ENCODE data around the gene PDE4B. TPM values are rescaled to one million over a fixed set of nuclear protein-coding genes. Genes with fewer than 3 reads are reported as not detected.

The PDE4B gene
- total and polyA plus RNA-seq, 2 of the 13 experiments (the other 11 are each of a cell fraction or from before 2014, with no cell fraction given) = not detected

DNA sequence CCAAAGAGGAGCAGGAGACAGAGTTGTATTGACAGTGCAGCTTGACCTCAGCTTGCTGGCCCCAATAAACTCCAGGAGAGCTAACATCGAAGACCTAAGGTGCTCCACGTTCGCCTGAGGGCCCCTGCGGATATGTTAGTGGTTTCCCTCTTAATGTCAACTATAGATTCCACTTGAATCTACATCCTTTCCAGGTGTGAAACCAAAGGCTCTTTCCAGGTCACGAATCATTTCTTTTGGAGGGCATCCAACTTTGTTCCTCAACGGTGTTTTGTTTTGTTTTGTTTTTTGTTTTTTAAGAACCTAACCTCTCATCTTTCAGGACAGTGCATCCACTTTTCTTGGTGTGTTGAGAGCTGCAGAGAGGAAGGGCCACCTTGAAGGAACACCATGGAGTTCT is 473.7 kb downstream of the PDE4B start:
- Histone ChIP-seq H3K9me3 (ENCODE audit: low read length) (no peaks in the 10 kb centered on the region), H4K20me1 (ENCODE audit: insufficient read depth, low read length) (no peaks in the 10 kb centered on the region), H3K4me3 (replicated peaks in 1 of 3; ENCODE audit: insufficient read depth in 1 of 3, low read depth in 2 of 3, low read length in 3 of 3) (no peak overlapping the region), H3K36me3 (replicated peaks in 1 of 2; ENCODE audit: control insufficient read depth in 1 of 2, insufficient read depth in 2 of 2, low read length in 2 of 2) (no peaks in the 10 kb centered on the region), H2AFZ (ENCODE audit: low read length) (no peak overlapping the region), H3K79me2 (ENCODE audit: insufficient read depth, low read length) (no peaks in the 10 kb centered on the region), H3K4me1 (ENCODE audit: insufficient read depth, low read length) (no peaks in the 10 kb centered on the region), H3K9ac (ENCODE audit: insufficient read depth, low read depth, low read length) (no peak overlapping the region), H3K4me2 (ENCODE audit: low read depth, low read length) (no peak overlapping the region), H3K27me3 (ENCODE audit: control insufficient read depth in 1 of 2, insufficient read depth in 2 of 2, low read length in 2 of 2) (no peaks in the 10 kb centered on the region), H3K27ac (ENCODE audit: extremely low read length, insufficient read depth, low read length) (no peak overlapping the region)
- ATAC-seq = no peak
- in situ Hi-C loops (cut with HindIII; ENCODE audit: extremely low pct_ligation_motif_present, low pct_unique_long_range_greater_than_20kb) = loop anchor here (10.0 kb wide), 1 partner anchor 458 kb away; no protein-coding TSS in a partner anchor
- 6% methylated on average over 5 of the region's 6 CpGs for whole genome bisulfite sequencing (ENCODE audit: low lambda C conversion rate)
- no peak for DNase-seq (ENCODE audit: low spot score)
- intact Hi-C loops (cut with micrococcal nuclease; ENCODE audit: unreplicated experiment) = no loop called here
- no peak for FAIRE-seq
- TF ChIP-seq ZNF10 (CRISPR knock-in tag; IDR thresholded peaks at IDR 0.05; ENCODE audit: borderline replicate concordance, low read depth) (no peak), HMGA1 (CRISPR knock-in tag; conservative IDR thresholded peaks at IDR 0.05) (no peak), ZFP36L1 (CRISPR knock-in tag; IDR thresholded peaks at IDR 0.05) (no peak), RAD51 (IDR thresholded peaks at IDR 0.05; ENCODE audit: borderline replicate concordance) (no peak)
- ChIA-PET POLR2A (no interaction called here), CTCF (ENCODE audit: low intra/inter-chr PET ratio, low total read pairs) (no interaction called here)
- BruUV-seq (replicated peaks) = no TSS peak

DNA sequence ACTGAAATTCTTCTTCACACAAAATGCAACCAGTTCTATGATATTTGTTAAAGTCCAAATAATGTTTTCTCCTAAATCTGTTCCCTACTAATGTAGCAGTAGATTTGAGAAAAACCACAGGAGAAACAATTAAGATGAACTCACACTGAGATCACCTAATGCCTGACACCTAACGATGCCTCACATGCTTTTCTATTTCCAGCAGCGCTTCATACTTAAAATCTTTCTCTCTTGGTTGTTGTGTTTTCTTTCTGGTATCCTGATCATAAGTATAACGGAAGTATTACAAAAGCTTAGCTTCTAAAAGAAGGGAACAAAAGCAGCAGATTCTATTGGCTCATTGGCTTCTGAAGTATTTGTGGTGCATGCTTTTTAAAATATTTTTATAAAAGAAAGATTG is 474.1 kb downstream of the PDE4B start:
- BruUV-seq (replicated peaks) = no TSS peak
- Histone ChIP-seq H3K9ac (ENCODE audit: insufficient read depth, low read depth, low read length) (no peak overlapping the region), H2AFZ (ENCODE audit: low read length) (no peak overlapping the region), H3K4me1 (ENCODE audit: insufficient read depth, low read length) (no peaks in the 10 kb centered on the region), H3K4me2 (ENCODE audit: low read depth, low read length) (no peak overlapping the region), H3K27me3 (ENCODE audit: control insufficient read depth in 1 of 2, insufficient read depth in 2 of 2, low read length in 2 of 2) (no peaks in the 10 kb centered on the region), H3K9me3 (ENCODE audit: low read length) (no peaks in the 10 kb centered on the region), H3K4me3 (replicated peaks in 1 of 3; ENCODE audit: insufficient read depth in 1 of 3, low read depth in 2 of 3, low read length in 3 of 3) (no peak overlapping the region), H3K27ac (ENCODE audit: extremely low read length, insufficient read depth, low read length) (no peak overlapping the region), H3K79me2 (ENCODE audit: insufficient read depth, low read length) (no peaks in the 10 kb centered on the region), H4K20me1 (ENCODE audit: insufficient read depth, low read length) (no peaks in the 10 kb centered on the region), H3K36me3 (replicated peaks in 1 of 2; ENCODE audit: control insufficient read depth in 1 of 2, insufficient read depth in 2 of 2, low read length in 2 of 2) (no peaks in the 10 kb centered on the region)
- TF ChIP-seq ZNF567 (CRISPR knock-in tag; IDR thresholded peaks at IDR 0.05; ENCODE audit: borderline replicate concordance) = no peak
- no peak for TF ChIP-seq GTF3A (CRISPR knock-in tag; conservative IDR thresholded peaks at IDR 0.05)
- no peak for TF ChIP-seq RELA (CRISPR knock-in tag; IDR thresholded peaks at IDR 0.05)
- no peak for TF ChIP-seq STAG1 (CRISPR knock-in tag; IDR thresholded peaks at IDR 0.05)
- TF ChIP-seq, protein P1, sequence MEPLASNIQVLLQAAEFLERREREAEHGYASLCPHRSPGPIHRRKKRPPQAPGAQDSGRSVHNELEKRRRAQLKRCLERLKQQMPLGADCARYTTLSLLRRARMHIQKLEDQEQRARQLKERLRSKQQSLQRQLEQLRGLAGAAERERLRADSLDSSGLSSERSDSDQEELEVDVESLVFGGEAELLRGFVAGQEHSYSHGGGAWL (CRISPR knock-in tag; IDR thresholded peaks at IDR 0.05) = no peak
- TF ChIP-seq, protein P2, sequence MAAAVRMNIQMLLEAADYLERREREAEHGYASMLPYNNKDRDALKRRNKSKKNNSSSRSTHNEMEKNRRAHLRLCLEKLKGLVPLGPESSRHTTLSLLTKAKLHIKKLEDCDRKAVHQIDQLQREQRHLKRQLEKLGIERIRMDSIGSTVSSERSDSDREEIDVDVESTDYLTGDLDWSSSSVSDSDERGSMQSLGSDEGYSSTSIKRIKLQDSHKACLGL (CRISPR knock-in tag; IDR thresholded peaks at IDR 0.05) = no peak
- TF ChIP-seq, protein P3, sequence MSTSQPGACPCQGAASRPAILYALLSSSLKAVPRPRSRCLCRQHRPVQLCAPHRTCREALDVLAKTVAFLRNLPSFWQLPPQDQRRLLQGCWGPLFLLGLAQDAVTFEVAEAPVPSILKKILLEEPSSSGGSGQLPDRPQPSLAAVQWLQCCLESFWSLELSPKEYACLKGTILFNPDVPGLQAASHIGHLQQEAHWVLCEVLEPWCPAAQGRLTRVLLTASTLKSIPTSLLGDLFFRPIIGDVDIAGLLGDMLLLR (CRISPR knock-in tag; IDR thresholded peaks at IDR 0.05) = no peak
- intact Hi-C loops (cut with micrococcal nuclease; ENCODE audit: unreplicated experiment) = no loop called here
- POLR2A ChIA-PET = no interaction called here
- no peak for ATAC-seq
- CTCF ChIA-PET (ENCODE audit: low intra/inter-chr PET ratio, low total read pairs) = no interaction called here
- no peak for FAIRE-seq
- no peak for DNase-seq (ENCODE audit: low spot score)
- in situ Hi-C loops (cut with HindIII; ENCODE audit: extremely low pct_ligation_motif_present, low pct_unique_long_range_greater_than_20kb) = loop anchor here (10.0 kb wide), 1 partner anchor 458 kb away; no protein-coding TSS in a partner anchor
- 1% methylated on average over 3 of the region's 3 CpGs for WGBS (ENCODE audit: low lambda C conversion rate)

Data from HepG2 (cell line).